OCI-LY1 (cell line): ENCODE results near the gene PLEKHG4B.

Source experiments
- H2AFZ ChIP-seq: fragments of 200-600 bp; sonication (generic), shearing (Covaris generic); 2 replicates; pipeline ENCODE4 v1.6.0; 2014; ENCODE audit warnings: antibody characterized with exemption, mild to moderate bottlenecking, low read length
- H3F3A ChIP-seq: fragments of 200-600 bp; sonication (generic), shearing (Covaris generic); 2 replicates; pipeline ENCODE4 v1.6.0; 2014; ENCODE audit warnings: mild to moderate bottlenecking, antibody characterized with exemption, low read length, moderate library complexity; ENCODE audit not compliant: insufficient read depth
- H3K27ac ChIP-seq: fragments of 200-600 bp; sonication (generic); 2 replicates; pipeline ENCODE4 v1.5.1; 2014; ENCODE audit warnings: low read length, mixed run types, mild to moderate bottlenecking, low read depth; ENCODE audit not compliant: poor library complexity, severe bottlenecking
- H3K27me3 ChIP-seq: fragments of 200-600 bp; sonication (generic); 2 replicates; pipeline ENCODE4 v1.6.0; 2014; ENCODE audit warnings: antibody characterized with exemption, mild to moderate bottlenecking, low read length, moderate library complexity; ENCODE audit not compliant: insufficient read depth
- H3K36me3 ChIP-seq: fragments of 200-600 bp; sonication (generic); 2 replicates; pipeline ENCODE4 v1.6.1; 2014; ENCODE audit warnings: mild to moderate bottlenecking, antibody characterized with exemption, low read length, moderate library complexity, mixed read lengths; ENCODE audit not compliant: insufficient read depth
- H3K4me1 ChIP-seq: fragments of 200-600 bp; sonication (generic); 2 replicates; pipeline ENCODE4 v1.5.1; 2014; ENCODE audit warnings: mild to moderate bottlenecking, low read length, moderate library complexity; ENCODE audit not compliant: insufficient read depth, severe bottlenecking
- H3K4me2 ChIP-seq: fragments of 200-600 bp; sonication (generic), shearing (Covaris generic); 2 replicates; pipeline ENCODE4 v1.6.1; 2014; ENCODE audit warnings: low read length
- H3K4me3 ChIP-seq: fragments of 200-600 bp; sonication (generic); 2 replicates; pipeline ENCODE4 v1.5.1; 2014; ENCODE audit warnings: low read length, low read depth, mild to moderate bottlenecking, mixed read lengths; ENCODE audit not compliant: poor library complexity, severe bottlenecking
- H3K79me2 ChIP-seq: fragments of 200-600 bp; shearing (Covaris generic); 2 replicates; pipeline ENCODE4 v1.6.1; 2016; ENCODE audit warnings: mixed run types, low read length, mixed read lengths; ENCODE audit not compliant: insufficient read depth
- H3K9ac ChIP-seq: fragments of 200-600 bp; sonication (generic), shearing (Covaris generic); 2 replicates; pipeline ENCODE4 v1.6.1; 2014; ENCODE audit warnings: mild to moderate bottlenecking, low read length, mixed read lengths
- H3K9me2 ChIP-seq: fragments of 200-600 bp; sonication (generic), shearing (Covaris generic); 2 replicates; pipeline ENCODE4 v1.6.1; 2014; ENCODE audit warnings: low read depth, mild to moderate bottlenecking, low read length, mixed read lengths
- H3K9me3 ChIP-seq: fragments of 200-600 bp; shearing (Covaris generic); 2 replicates; pipeline ENCODE4 v1.6.1; 2014; ENCODE audit warnings: low read length, mixed read lengths
- H4K20me1 ChIP-seq: fragments of 200-600 bp; sonication (generic), shearing (Covaris generic); 2 replicates; pipeline ENCODE4 v1.6.0; 2016; ENCODE audit warnings: mild to moderate bottlenecking, low read length; ENCODE audit not compliant: insufficient read depth
- EZH2 ChIP-seq: fragments of 200-600 bp; sonication (generic), shearing (Covaris generic); IDR thresholded peaks from 2 replicates; pipeline ENCODE4 v1.8.0; 2017; ENCODE audit warnings: borderline replicate concordance, mixed run types, mild to moderate bottlenecking, antibody characterized with exemption, low read length, moderate library complexity, mixed read lengths
- TF ChIP-seq, protein P1 (sequence below): fragments of 200-600 bp; sonication (generic), shearing (Covaris generic); IDR thresholded peaks from 2 replicates; pipeline ENCODE4 v1.5.1; 2017; ENCODE audit warnings: mild to moderate bottlenecking, antibody characterized with exemption, low read length, moderate library complexity, mixed read lengths

Gene PLEKHG4B

GRCh38 chr5:160921-161802 is 69.2 kb downstream of the PLEKHG4B start:
- H4K20me1 ChIP-seq, result no peaks in the 10 kb centered on the region
- H3K9ac ChIP-seq, result no peak overlapping the region
- no peak overlapping the region for H3K4me2 ChIP-seq
- H2AFZ ChIP-seq, result no peak overlapping the region
- H3K36me3 ChIP-seq, result no peaks in the 10 kb centered on the region
- H3K79me2 ChIP-seq, result no peaks in the 10 kb centered on the region
- H3K9me3 ChIP-seq, result no peaks in the 10 kb centered on the region
- no peak for TF ChIP-seq EZH2
- TF ChIP-seq, protein P1, sequence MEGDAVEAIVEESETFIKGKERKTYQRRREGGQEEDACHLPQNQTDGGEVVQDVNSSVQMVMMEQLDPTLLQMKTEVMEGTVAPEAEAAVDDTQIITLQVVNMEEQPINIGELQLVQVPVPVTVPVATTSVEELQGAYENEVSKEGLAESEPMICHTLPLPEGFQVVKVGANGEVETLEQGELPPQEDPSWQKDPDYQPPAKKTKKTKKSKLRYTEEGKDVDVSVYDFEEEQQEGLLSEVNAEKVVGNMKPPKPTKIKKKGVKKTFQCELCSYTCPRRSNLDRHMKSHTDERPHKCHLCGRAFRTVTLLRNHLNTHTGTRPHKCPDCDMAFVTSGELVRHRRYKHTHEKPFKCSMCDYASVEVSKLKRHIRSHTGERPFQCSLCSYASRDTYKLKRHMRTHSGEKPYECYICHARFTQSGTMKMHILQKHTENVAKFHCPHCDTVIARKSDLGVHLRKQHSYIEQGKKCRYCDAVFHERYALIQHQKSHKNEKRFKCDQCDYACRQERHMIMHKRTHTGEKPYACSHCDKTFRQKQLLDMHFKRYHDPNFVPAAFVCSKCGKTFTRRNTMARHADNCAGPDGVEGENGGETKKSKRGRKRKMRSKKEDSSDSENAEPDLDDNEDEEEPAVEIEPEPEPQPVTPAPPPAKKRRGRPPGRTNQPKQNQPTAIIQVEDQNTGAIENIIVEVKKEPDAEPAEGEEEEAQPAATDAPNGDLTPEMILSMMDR, result no peak
- H3K9me2 ChIP-seq, result no peaks in the 10 kb centered on the region
- no peak overlapping the region for H3K4me3 ChIP-seq
- H3K27me3 ChIP-seq, result peaks cover 4% of the 10 kb centered on the region; the same call in 1 of the 2 replicates
- no peak overlapping the region for H3K27ac ChIP-seq
- no peaks in the 10 kb centered on the region for H3F3A ChIP-seq
- H3K4me1 ChIP-seq, result no peaks in the 10 kb centered on the region

GRCh38 chr5:161803-162110 is 69.8 kb downstream of the PLEKHG4B start:
- TF ChIP-seq, protein P1, result no peak
- no peak for TF ChIP-seq EZH2
- H3K36me3 ChIP-seq, result no peaks in the 10 kb centered on the region
- no peaks in the 10 kb centered on the region for H3K9me2 ChIP-seq
- no peak overlapping the region for H3K27ac ChIP-seq
- no peak overlapping the region for H3K9ac ChIP-seq
- H3K4me1 ChIP-seq, result no peaks in the 10 kb centered on the region
- H3K79me2 ChIP-seq, result no peaks in the 10 kb centered on the region
- no peaks in the 10 kb centered on the region for H3K9me3 ChIP-seq
- no peaks in the 10 kb centered on the region for H3F3A ChIP-seq
- H4K20me1 ChIP-seq, result no peaks in the 10 kb centered on the region
- no peak overlapping the region for H2AFZ ChIP-seq
- H3K27me3 ChIP-seq, result peaks cover 4% of the 10 kb centered on the region; the same call in 1 of the 2 replicates
- H3K4me2 ChIP-seq, result no peak overlapping the region
- H3K4me3 ChIP-seq, result no peak overlapping the region

GRCh38 chr5:162190-162564 is 70.2 kb downstream of the PLEKHG4B start:
- Histone ChIP-seq H3K9me2 (no peaks in the 10 kb centered on the region), H4K20me1 (no peaks in the 10 kb centered on the region)

More at GRCh38 chr5:162190-162564, 70.2 kb downstream of the PLEKHG4B start:
- no peaks in the 10 kb centered on the region for H3K36me3 ChIP-seq
- H3K27ac ChIP-seq, result no peak overlapping the region
- H3K9ac ChIP-seq, result no peak overlapping the region
- no peaks in the 10 kb centered on the region for H3K9me3 ChIP-seq
- TF ChIP-seq, protein P1, result no peak
- no peak for TF ChIP-seq EZH2
- H3K79me2 ChIP-seq, result no peaks in the 10 kb centered on the region
- no peaks in the 10 kb centered on the region for H3F3A ChIP-seq
- H2AFZ ChIP-seq, result no peak overlapping the region
- H3K27me3 ChIP-seq, result peaks cover 4% of the 10 kb centered on the region; the same call in 1 of the 2 replicates
- no peak overlapping the region for H3K4me2 ChIP-seq
- no peaks in the 10 kb centered on the region for H3K4me1 ChIP-seq
- no peak overlapping the region for H3K4me3 ChIP-seq
